ENCODE measurements around the gene SPDYE1.

The SPDYE1 gene

DNA sequence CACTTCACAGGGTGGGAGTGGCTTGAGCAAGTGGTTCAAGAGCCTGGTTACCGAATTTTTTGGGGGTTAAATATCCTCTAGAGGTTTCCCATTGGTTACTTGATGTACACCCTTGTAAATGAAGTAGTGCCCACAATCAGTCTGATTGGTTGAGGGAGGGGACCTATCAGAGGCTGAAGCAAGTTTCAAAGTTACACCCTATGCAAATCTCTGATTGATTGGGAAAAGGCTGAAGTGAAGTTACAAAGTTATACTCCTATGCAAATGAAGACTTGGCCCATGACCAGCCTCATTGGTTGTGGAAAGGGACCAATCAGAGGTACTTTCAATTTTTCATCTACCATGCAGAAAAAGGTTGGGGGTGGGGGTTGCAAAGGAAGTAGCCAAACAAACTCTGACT, 36.8 kb upstream of the SPDYE1 start:
- TF ChIP-seq SIN3A (IDR thresholded peaks at IDR 0.05; ENCODE audit: borderline replicate concordance, insufficient read depth, low read length) (no peak), TAF1 (IDR thresholded peaks at IDR 0.05; ENCODE audit: borderline replicate concordance, insufficient read depth, low read length) (no peak), FOXP2 (optimal IDR thresholded peaks at IDR 0.05; ENCODE audit: borderline replicate concordance, extremely low read depth, extremely low read length, insufficient read depth) (no peak), POLR2AphosphoS5 (IDR thresholded peaks at IDR 0.05; ENCODE audit: low read depth, low read length) (no peak)
- TF ChIP-seq, protein P1, sequence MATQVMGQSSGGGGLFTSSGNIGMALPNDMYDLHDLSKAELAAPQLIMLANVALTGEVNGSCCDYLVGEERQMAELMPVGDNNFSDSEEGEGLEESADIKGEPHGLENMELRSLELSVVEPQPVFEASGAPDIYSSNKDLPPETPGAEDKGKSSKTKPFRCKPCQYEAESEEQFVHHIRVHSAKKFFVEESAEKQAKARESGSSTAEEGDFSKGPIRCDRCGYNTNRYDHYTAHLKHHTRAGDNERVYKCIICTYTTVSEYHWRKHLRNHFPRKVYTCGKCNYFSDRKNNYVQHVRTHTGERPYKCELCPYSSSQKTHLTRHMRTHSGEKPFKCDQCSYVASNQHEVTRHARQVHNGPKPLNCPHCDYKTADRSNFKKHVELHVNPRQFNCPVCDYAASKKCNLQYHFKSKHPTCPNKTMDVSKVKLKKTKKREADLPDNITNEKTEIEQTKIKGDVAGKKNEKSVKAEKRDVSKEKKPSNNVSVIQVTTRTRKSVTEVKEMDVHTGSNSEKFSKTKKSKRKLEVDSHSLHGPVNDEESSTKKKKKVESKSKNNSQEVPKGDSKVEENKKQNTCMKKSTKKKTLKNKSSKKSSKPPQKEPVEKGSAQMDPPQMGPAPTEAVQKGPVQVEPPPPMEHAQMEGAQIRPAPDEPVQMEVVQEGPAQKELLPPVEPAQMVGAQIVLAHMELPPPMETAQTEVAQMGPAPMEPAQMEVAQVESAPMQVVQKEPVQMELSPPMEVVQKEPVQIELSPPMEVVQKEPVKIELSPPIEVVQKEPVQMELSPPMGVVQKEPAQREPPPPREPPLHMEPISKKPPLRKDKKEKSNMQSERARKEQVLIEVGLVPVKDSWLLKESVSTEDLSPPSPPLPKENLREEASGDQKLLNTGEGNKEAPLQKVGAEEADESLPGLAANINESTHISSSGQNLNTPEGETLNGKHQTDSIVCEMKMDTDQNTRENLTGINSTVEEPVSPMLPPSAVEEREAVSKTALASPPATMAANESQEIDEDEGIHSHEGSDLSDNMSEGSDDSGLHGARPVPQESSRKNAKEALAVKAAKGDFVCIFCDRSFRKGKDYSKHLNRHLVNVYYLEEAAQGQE (IDR thresholded peaks at IDR 0.05; ENCODE audit: insufficient read depth in 1 of 2, low read depth in 2 of 2, low read length in 2 of 2) = no peak

DNA sequence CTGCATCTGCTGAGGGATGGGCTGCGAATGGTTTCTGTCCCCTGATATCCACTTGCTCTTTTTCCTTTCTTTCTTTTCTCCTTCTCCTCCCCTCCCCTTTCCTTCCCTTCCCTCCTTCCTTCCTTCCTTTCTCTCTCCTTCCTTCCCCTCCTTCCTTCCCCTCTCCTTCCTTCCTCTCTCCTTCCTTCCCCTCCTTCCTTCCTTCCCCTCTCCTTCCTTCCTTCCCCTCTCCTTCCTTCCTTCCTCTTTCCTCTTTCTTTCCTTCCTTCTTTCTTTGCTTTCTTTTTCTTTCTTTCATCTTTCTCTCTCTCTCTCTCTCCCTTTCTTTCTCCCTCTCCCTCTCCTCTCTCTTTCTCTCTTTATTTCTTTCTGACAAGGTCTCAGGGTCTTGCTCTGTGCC, 20.2 kb upstream of the SPDYE1 start:
- TF ChIP-seq SIN3A (IDR thresholded peaks at IDR 0.05; ENCODE audit: borderline replicate concordance, insufficient read depth, low read length) (no peak), TAF1 (IDR thresholded peaks at IDR 0.05; ENCODE audit: borderline replicate concordance, insufficient read depth, low read length) (no peak), POLR2AphosphoS5 (IDR thresholded peaks at IDR 0.05; ENCODE audit: low read depth, low read length) (no peak), FOXP2 (optimal IDR thresholded peaks at IDR 0.05; ENCODE audit: borderline replicate concordance, extremely low read depth, extremely low read length, insufficient read depth) (no peak)
- TF ChIP-seq, protein P1 (IDR thresholded peaks at IDR 0.05; ENCODE audit: insufficient read depth in 1 of 2, low read depth in 2 of 2, low read length in 2 of 2) = no peak

DNA sequence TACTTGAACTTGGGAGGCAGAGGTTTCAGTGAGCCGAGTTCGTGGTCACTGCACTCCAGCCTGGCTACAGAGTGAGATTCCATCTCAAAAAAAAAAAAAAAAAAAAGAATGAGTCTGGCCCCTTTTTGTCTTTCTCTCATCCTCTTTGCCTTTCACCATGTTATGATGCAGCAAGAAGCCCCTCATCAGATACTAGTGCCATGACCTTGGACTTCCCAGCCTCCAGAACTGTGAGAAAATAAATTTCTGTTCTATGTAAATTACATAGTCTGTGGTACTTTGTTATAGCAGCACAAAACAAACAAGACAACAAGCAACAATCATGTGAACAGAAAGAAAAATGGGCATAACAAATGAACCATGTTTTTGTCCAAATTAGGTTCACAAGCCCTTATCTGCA, 44.5 kb downstream of the SPDYE1 start:
- TF ChIP-seq, protein P1 (IDR thresholded peaks at IDR 0.05; ENCODE audit: insufficient read depth in 1 of 2, low read depth in 2 of 2, low read length in 2 of 2) = no peak
- TF ChIP-seq POLR2AphosphoS5 (IDR thresholded peaks at IDR 0.05; ENCODE audit: low read depth, low read length) = no peak
- TF ChIP-seq FOXP2 (optimal IDR thresholded peaks at IDR 0.05; ENCODE audit: borderline replicate concordance, extremely low read depth, extremely low read length, insufficient read depth) = no peak
- no peak for TF ChIP-seq SIN3A (IDR thresholded peaks at IDR 0.05; ENCODE audit: borderline replicate concordance, insufficient read depth, low read length)
- no peak for TF ChIP-seq TAF1 (IDR thresholded peaks at IDR 0.05; ENCODE audit: borderline replicate concordance, insufficient read depth, low read length)

DNA sequence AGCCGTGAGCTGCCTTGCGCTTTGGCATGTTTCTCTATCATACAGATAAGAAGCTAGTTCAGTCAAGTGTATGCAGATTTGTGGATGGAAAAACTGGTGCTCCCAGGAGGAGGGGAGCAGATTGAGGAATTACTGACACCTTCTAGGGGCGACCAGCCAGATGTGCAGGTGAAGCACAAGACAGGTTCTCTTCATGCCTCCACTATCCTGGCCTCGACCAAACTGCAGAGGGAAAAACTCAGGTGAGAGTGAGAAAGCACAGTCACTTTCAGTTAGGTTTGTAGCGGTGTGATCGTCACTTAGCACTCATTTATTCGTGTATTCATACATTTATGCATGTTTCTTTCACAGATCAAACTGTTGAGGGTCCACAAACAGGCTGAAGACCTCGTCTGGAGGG, 46.2 kb downstream of the SPDYE1 start:
- TF ChIP-seq SIN3A (IDR thresholded peaks at IDR 0.05; ENCODE audit: borderline replicate concordance, insufficient read depth, low read length) (no peak), TAF1 (IDR thresholded peaks at IDR 0.05; ENCODE audit: borderline replicate concordance, insufficient read depth, low read length) (no peak), POLR2AphosphoS5 (IDR thresholded peaks at IDR 0.05; ENCODE audit: low read depth, low read length) (no peak), FOXP2 (optimal IDR thresholded peaks at IDR 0.05; ENCODE audit: borderline replicate concordance, extremely low read depth, extremely low read length, insufficient read depth) (no peak)
- TF ChIP-seq, protein P1 (IDR thresholded peaks at IDR 0.05; ENCODE audit: insufficient read depth in 1 of 2, low read depth in 2 of 2, low read length in 2 of 2) = no peak

All from PFSK-1 (cell line).